ENCODE data around the gene HMCN1. TPM values are rescaled to one million over a fixed set of nuclear protein-coding genes. Genes with fewer than 3 reads are reported as not detected.
"Not testable (repeated sequence)": the region's sequence is repeated elsewhere in the genome, so short reads cannot be mapped to it uniquely, and the experiment has no call there.

The HMCN1 gene
- total RNA-seq, 2 donors from 2014 or later: 3.5 to 9.9 TPM

- H3K27me3 ChIP-seq (replicated peaks; ENCODE audit: insufficient read depth): no peaks in the 10 kb centered on the region
- no peak overlapping the region for H3K4me3 ChIP-seq
- WGBS: 86% methylated on average over 4 of the region's 4 CpGs
- H3K27ac ChIP-seq: no peak overlapping the region
- no peak for DNase-seq (ENCODE audit: low spot score)
- no peaks in the 10 kb centered on the region for H3K9me3 ChIP-seq
- intact Hi-C loops (cut with DNase I): no loop called here
- TF ChIP-seq CTCF (IDR thresholded peaks at IDR 0.05) (no peak), POLR2A (IDR thresholded peaks at IDR 0.05) (no peak), POLR2AphosphoS5 (IDR thresholded peaks at IDR 0.05) (no peak)
- H3K36me3 ChIP-seq: no peaks in the 10 kb centered on the region
- H3K4me1 ChIP-seq (replicated peaks): no peaks in the 10 kb centered on the region
Measured at GRCh38 chr1:185886671-185887070, 152.5 kb downstream of the HMCN1 start.

DNA sequence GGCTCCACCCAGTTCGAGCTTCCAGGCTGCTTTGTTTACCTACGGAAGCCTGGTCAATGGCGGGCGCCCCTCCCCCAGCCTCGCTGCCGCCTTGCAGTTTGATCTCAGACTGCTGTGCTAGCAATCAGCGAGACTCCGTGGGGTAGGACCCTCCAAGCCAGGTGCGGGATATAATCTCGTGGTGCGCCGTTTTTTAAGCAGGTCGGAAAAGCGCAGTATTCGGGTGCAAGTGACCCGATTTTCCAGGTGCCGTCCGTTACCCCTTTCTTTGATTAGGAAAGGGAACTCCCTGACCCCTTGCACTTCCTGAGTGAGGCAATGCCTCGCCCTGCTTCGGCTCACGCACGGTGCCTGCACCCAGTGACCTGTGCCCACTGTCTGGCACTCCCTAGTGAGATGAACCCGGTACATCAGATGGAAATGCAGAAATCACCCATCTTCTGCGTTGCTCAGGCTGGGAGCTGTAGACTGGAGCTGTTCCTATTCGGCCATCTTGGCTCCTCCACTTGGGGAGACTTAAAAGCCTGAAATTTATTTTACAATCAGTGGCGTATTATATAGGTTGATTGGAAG, 158.7 kb downstream of the HMCN1 start:
- H3K27ac ChIP-seq; H3K27me3 ChIP-seq (replicated peaks; ENCODE audit: insufficient read depth); H3K4me1 ChIP-seq (replicated peaks); H3K4me3 ChIP-seq; H3K36me3 ChIP-seq; intact Hi-C loops (cut with DNase I); DNase-seq (ENCODE audit: low spot score); H3K9me3 ChIP-seq: not testable (repeated sequence)
- WGBS: 95% methylated on average over 26 of the region's 26 CpGs

GRCh38 chr1:185894791-185895190, 160.6 kb downstream of the HMCN1 start:
- DNase-seq (ENCODE audit: low spot score): no peak
- 87% methylated on average over 3 of the region's 3 CpGs for WGBS
- Histone ChIP-seq H3K4me3 (no peak overlapping the region), H3K27me3 (replicated peaks; ENCODE audit: insufficient read depth) (no peaks in the 10 kb centered on the region), H3K27ac (no peak overlapping the region), H3K4me1 (replicated peaks) (no peaks in the 10 kb centered on the region), H3K9me3 (no peaks in the 10 kb centered on the region), H3K36me3 (no peaks in the 10 kb centered on the region)
- TF ChIP-seq CTCF (IDR thresholded peaks at IDR 0.05) (no peak), POLR2AphosphoS5 (IDR thresholded peaks at IDR 0.05) (no peak), POLR2A (IDR thresholded peaks at IDR 0.05) (no peak)
- intact Hi-C loops (cut with DNase I): no loop called here

DNA sequence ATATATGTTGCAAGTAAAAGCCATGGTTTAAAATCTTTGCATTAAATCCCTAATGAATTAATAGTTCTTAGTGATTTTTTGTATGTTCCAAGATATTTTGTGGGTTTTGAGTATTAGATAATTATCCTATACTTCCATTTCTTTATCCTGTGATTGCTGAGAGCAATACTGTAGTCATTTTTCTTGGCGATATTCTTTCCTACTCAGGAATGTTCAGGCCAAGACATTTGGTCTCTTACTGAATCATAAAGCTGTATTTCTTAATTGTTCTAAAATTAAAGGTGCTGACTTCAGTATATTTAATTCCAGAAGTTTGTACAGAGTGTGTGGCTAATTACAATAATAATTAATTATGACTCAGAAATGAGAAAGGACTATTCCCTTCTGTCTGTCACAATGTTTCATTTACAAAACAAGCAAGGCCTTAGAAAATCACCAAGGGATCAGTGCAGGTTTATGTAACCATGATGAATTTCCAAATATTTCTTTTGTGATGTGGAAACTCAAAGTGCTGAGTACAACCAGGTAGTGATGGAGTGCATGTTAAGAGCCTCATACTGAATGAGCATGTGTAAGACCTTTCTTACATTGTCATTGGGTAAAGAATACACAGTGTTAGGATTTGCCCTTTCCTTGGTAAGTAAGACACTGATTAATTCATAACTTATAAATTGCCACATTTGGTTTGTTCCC, 161.2 kb downstream of the HMCN1 start:
- Histone ChIP-seq H3K27ac (no peak overlapping the region), H3K36me3 (no peaks in the 10 kb centered on the region), H3K27me3 (replicated peaks; ENCODE audit: insufficient read depth) (no peaks in the 10 kb centered on the region), H3K4me3 (no peak overlapping the region), H3K9me3 (no peaks in the 10 kb centered on the region), H3K4me1 (replicated peaks) (no peaks in the 10 kb centered on the region)
- intact Hi-C loops (cut with DNase I): no loop called here
- TF ChIP-seq POLR2A (IDR thresholded peaks at IDR 0.05): no peak
- TF ChIP-seq CTCF (IDR thresholded peaks at IDR 0.05): no peak
- TF ChIP-seq POLR2AphosphoS5 (IDR thresholded peaks at IDR 0.05): no peak
- DNase-seq (ENCODE audit: low spot score): no peak
- 96% methylated on average over 1 of the region's 1 CpG for WGBS

GRCh38 chr1:185896863-185897262, 162.7 kb downstream of the HMCN1 start:
- Histone ChIP-seq H3K27ac (no peak overlapping the region), H3K9me3 (no peaks in the 10 kb centered on the region), H3K4me1 (replicated peaks) (no peaks in the 10 kb centered on the region), H3K36me3 (no peaks in the 10 kb centered on the region), H3K27me3 (replicated peaks; ENCODE audit: insufficient read depth) (no peaks in the 10 kb centered on the region), H3K4me3 (no peak overlapping the region)
- intact Hi-C loops (cut with DNase I): no loop called here
- no peak for DNase-seq (ENCODE audit: low spot score)
- no peak for TF ChIP-seq POLR2AphosphoS5 (IDR thresholded peaks at IDR 0.05)
- TF ChIP-seq POLR2A (IDR thresholded peaks at IDR 0.05): no peak
- no peak for TF ChIP-seq CTCF (IDR thresholded peaks at IDR 0.05)
